ENCODE measurements around the gene EYA4. TPM values are rescaled to one million over a fixed set of nuclear protein-coding genes. Genes with fewer than 3 reads are reported as not detected.

Gene EYA4
- total RNA-seq, 1 experiment from 2014 or later: not detected

- Histone ChIP-seq H3K27ac (ENCODE audit: low read length) (no peak overlapping the region), H3K4me1 (ENCODE audit: control insufficient read depth, insufficient read depth, low read length) (no peaks in the 10 kb centered on the region), H3K27me3 (ENCODE audit: control insufficient read depth, insufficient read depth, low read length) (peaks cover 6% of the 10 kb centered on the region), H3K36me3 (ENCODE audit: control insufficient read depth, insufficient read depth, low read length) (no peaks in the 10 kb centered on the region), H3K4me3 (ENCODE audit: low read depth in 2 of 2, low read length in 2 of 2) (no peak overlapping the region), H3K9me3 (ENCODE audit: control insufficient read depth, insufficient read depth, low read depth, low read length) (no peaks in the 10 kb centered on the region)
- intact Hi-C loops (cut with micrococcal nuclease; ENCODE audit: unreplicated experiment) (no loop called here), in situ Hi-C loops (cut with HindIII; ENCODE audit: low pct_unique_long_range_greater_than_20kb, low sequenced_read_pairs) (no loop called here)
- ATAC-seq: no peak
- CTCF ChIA-PET: no interaction called here
- TF ChIP-seq REST (IDR thresholded peaks at IDR 0.05; ENCODE audit: insufficient read depth in 1 of 2, low read depth in 2 of 2, low read length in 1 of 2) (no peak), TCF7L2 (IDR thresholded peaks at IDR 0.05; ENCODE audit: low read depth, low read length) (no peak), SIN3A (IDR thresholded peaks at IDR 0.05; ENCODE audit: borderline replicate concordance, insufficient read depth, low read depth, low read length) (no peak), CTCF (IDR thresholded peaks at IDR 0.05) (no peak), POLR2AphosphoS5 (IDR thresholded peaks at IDR 0.05; ENCODE audit: low read depth, low read length) (no peak)
- no TSS peak for BruUV-seq (replicated peaks)
- POLR2A ChIA-PET: no interaction called here
- DNase-seq (ENCODE audit: low read depth, low spot score): no peak
Measured at GRCh38 chr6:133240511-133241085, 559 bp upstream of the EYA4 start.

GRCh38 chr6:133241901-133242636 is 912 bp downstream of the EYA4 start:
- H3K4me3 ChIP-seq (ENCODE audit: low read depth in 2 of 2, low read length in 2 of 2): peak overlapping the region; percentile 21 to 40
- no peak for DNase-seq (ENCODE audit: low read depth, low spot score)
- no TSS peak for BruUV-seq (replicated peaks)
- H3K36me3 ChIP-seq (ENCODE audit: control insufficient read depth, insufficient read depth, low read length): no peaks in the 10 kb centered on the region
- TF ChIP-seq REST (IDR thresholded peaks at IDR 0.05; ENCODE audit: insufficient read depth in 1 of 2, low read depth in 2 of 2, low read length in 1 of 2) (no peak), POLR2AphosphoS5 (IDR thresholded peaks at IDR 0.05; ENCODE audit: low read depth, low read length) (no peak), SIN3A (IDR thresholded peaks at IDR 0.05; ENCODE audit: borderline replicate concordance, insufficient read depth, low read depth, low read length) (no peak), TCF7L2 (IDR thresholded peaks at IDR 0.05; ENCODE audit: low read depth, low read length) (no peak)
- ATAC-seq: peak; percentile 66
- H3K27me3 ChIP-seq (ENCODE audit: control insufficient read depth, insufficient read depth, low read length): peaks cover 6% of the 10 kb centered on the region
- CTCF ChIA-PET: no interaction called here
- POLR2A ChIA-PET: no interaction called here
- H3K9me3 ChIP-seq (ENCODE audit: control insufficient read depth, insufficient read depth, low read depth, low read length): no peaks in the 10 kb centered on the region
- H3K4me1 ChIP-seq (ENCODE audit: control insufficient read depth, insufficient read depth, low read length): no peaks in the 10 kb centered on the region
- intact Hi-C loops (cut with micrococcal nuclease; ENCODE audit: unreplicated experiment): no loop called here
- in situ Hi-C loops (cut with HindIII; ENCODE audit: low pct_unique_long_range_greater_than_20kb, low sequenced_read_pairs): no loop called here
- no peak overlapping the region for H3K27ac ChIP-seq (ENCODE audit: low read length)

Measured in Panc1 (cell line).